GM23338 (cell line): Measurements from ENCODE around the gene C1QTNF8. TPM values are rescaled to one million over a fixed set of nuclear protein-coding genes. Genes with fewer than 3 reads are reported as not detected.

Experiments
- ATAC-seq: fragments of 200-7000 bp; cut with Tn5 transposase; 3 replicates; pipeline ENCODE4 v1.9.1; 2020
- DNase-seq: peaks from one replicate; pipeline ENCODE4 v3.0.0-alpha.2; 2015; ENCODE audit warnings: low spot score
- H2AFZ ChIP-seq: fragments of 200-600 bp; sonication (generic); 2 replicates; pipeline ENCODE4 v1.8.0; 2016; ENCODE audit warnings: antibody characterized with exemption, mild to moderate bottlenecking, moderate library complexity
- H3F3A ChIP-seq: fragments of 200-600 bp; sonication (generic); replicated peaks from 2 replicates; pipeline ENCODE4 v1.8.0; 2017; ENCODE audit warnings: antibody characterized with exemption, mixed run types, low read depth
- H3K27ac ChIP-seq: fragments of 200-600 bp; sonication (generic); 2 replicates; pipeline ENCODE4 v1.6.1; 2016; ENCODE audit warnings: low read depth
- H3K27me3 ChIP-seq: fragments of 200-600 bp; sonication (generic); 2 replicates; pipeline ENCODE4 v1.8.0; 2016; ENCODE audit warnings: mild to moderate bottlenecking, mixed run types, moderate library complexity; ENCODE audit not compliant: insufficient read depth
- H3K36me3 ChIP-seq: fragments of 200-600 bp; sonication (generic); 2 replicates; pipeline ENCODE4 v1.8.0; 2016; ENCODE audit warnings: mild to moderate bottlenecking; ENCODE audit not compliant: insufficient read depth
- H3K4me1 ChIP-seq: fragments of 200-600 bp; sonication (generic); 2 replicates; pipeline ENCODE4 v1.8.0; 2016; ENCODE audit warnings: mild to moderate bottlenecking, moderate library complexity; ENCODE audit not compliant: insufficient read depth
- H3K4me2 ChIP-seq: fragments of 200-600 bp; sonication (generic); 2 replicates; pipeline ENCODE4 v1.7.1; 2017; ENCODE audit warnings: mixed run types
- H3K4me3 ChIP-seq: fragments of 200-600 bp; sonication (generic); 2 replicates; pipeline ENCODE4 v1.6.1; 2016; ENCODE audit warnings: mixed run types
- H3K79me2 ChIP-seq: fragments of 200-600 bp; sonication (generic); replicated peaks from 2 replicates; pipeline ENCODE4 v1.8.0; 2017; ENCODE audit warnings: mild to moderate bottlenecking; ENCODE audit not compliant: insufficient read depth
- H3K9me2 ChIP-seq: fragments of 200-600 bp; sonication (generic); 2 replicates; pipeline ENCODE4 v1.8.0; 2017; ENCODE audit not compliant: insufficient read depth
- H4K20me1 ChIP-seq: fragments of 200-600 bp; sonication (generic); replicated peaks from 2 replicates; pipeline ENCODE4 v1.8.0; 2017; ENCODE audit warnings: mild to moderate bottlenecking; ENCODE audit not compliant: insufficient read depth
- H3K27ac Mint-ChIP-seq: 2 replicates; pipeline ENCODE4 v1.8.0; 2020; ENCODE audit warnings: inconsistent platforms, mild to moderate bottlenecking, moderate library complexity, mixed read lengths
- H3K27me3 Mint-ChIP-seq: 3 replicates; pipeline ENCODE4 v1.8.0; 2022; ENCODE audit warnings: low read depth, mild to moderate bottlenecking, moderate library complexity, mixed read lengths, inconsistent platforms; ENCODE audit not compliant: insufficient read depth, poor library complexity
- H3K36me3 Mint-ChIP-seq: 3 replicates; pipeline ENCODE4 v1.8.0; 2021; ENCODE audit warnings: low read depth, mild to moderate bottlenecking, inconsistent platforms, moderate library complexity, mixed read lengths
- H3K4me1 Mint-ChIP-seq: 3 replicates; pipeline ENCODE4 v1.8.0; 2020; ENCODE audit warnings: mild to moderate bottlenecking, inconsistent platforms, mixed read lengths
- H3K4me3 Mint-ChIP-seq: 3 replicates; pipeline ENCODE4 v1.8.0; 2021; ENCODE audit warnings: moderate library complexity, mild to moderate bottlenecking, inconsistent platforms, mixed read lengths
- H3K9me3 Mint-ChIP-seq: 3 replicates; pipeline ENCODE4 v1.8.0; 2020; ENCODE audit warnings: moderate library complexity, mild to moderate bottlenecking, inconsistent platforms, mixed read lengths
- CREB1 ChIP-seq: fragments of 250-450 bp; sonication (Bioruptor Pico); IDR thresholded peaks from 2 replicates; pipeline ENCODE4 v1.5.0; 2020; ENCODE audit warnings: low read depth, mild to moderate bottlenecking, moderate library complexity
- EZH2 ChIP-seq: fragments of 200-600 bp; sonication (generic); IDR thresholded peaks from one replicate; pipeline ENCODE4 v1.8.0; 2017; ENCODE audit warnings: antibody characterized with exemption, mild to moderate bottlenecking, low read depth; ENCODE audit not compliant: unreplicated experiment
- EZH2phosphoT487 ChIP-seq: fragments of 200-600 bp; sonication (generic); IDR thresholded peaks from one replicate; pipeline ENCODE4 v1.8.1; 2018; ENCODE audit warnings: antibody characterized with exemption; ENCODE audit not compliant: unreplicated experiment
- JUNB ChIP-seq: IDR thresholded peaks from one replicate; pipeline ENCODE4 v1.6.1; 2016; ENCODE audit warnings: antibody characterized with exemption; ENCODE audit not compliant: unreplicated experiment
- NANOG ChIP-seq: IDR thresholded peaks from 2 replicates; pipeline ENCODE4 v1.6.1; 2016; ENCODE audit warnings: antibody characterized with exemption, borderline replicate concordance
- POLR2AphosphoS5 ChIP-seq: IDR thresholded peaks from 2 replicates; pipeline ENCODE4 v1.6.1; 2016; ENCODE audit warnings: antibody characterized with exemption, low read depth
- STAT1 ChIP-seq: IDR thresholded peaks from one replicate; pipeline ENCODE4 v1.6.1; 2016; ENCODE audit warnings: antibody characterized with exemption; ENCODE audit not compliant: unreplicated experiment
- ZNF114 ChIP-seq: fragments of 250-450 bp; sonication (Bioruptor Pico); IDR thresholded peaks from 2 replicates; pipeline ENCODE4 v1.5.0; 2020; ENCODE audit warnings: mild to moderate bottlenecking, moderate library complexity
- ZNF331 ChIP-seq: fragments of 250-450 bp; sonication (Bioruptor Pico); IDR thresholded peaks from 2 replicates; pipeline ENCODE4 v1.5.0; 2020; ENCODE audit warnings: low read depth, mild to moderate bottlenecking, moderate library complexity
- polyA plus RNA-seq: library from polyadenylated mRNA; unstranded; fragments of >200 nt; fragmentation: Nextera tagmentation; extraction: Ambion mirVana; gene quantifications from 2 replicates; pipeline ENCODE4 v1.2.1, GENCODE V29; 2016
- total RNA-seq: library from RNA; depleted of rRNA; stranded (reverse); fragments of >200 nt; shearing (Covaris generic); gene quantifications from 2 replicates; pipeline ENCODE4 v1.2.3, GENCODE V29; 2014
- TF ChIP-seq, protein P1 (sequence below), 2 experiments: fragments of 200-600 bp in 1 of 2; sonication (generic) in 1 of 2; conservative IDR thresholded peaks; 2 replicates each; pipeline versions ENCODE4 v1.5.1 to v1.6.1; 2016 to 2017; ENCODE audit warnings: antibody characterized with exemption in 2 of 2, low read depth in 2 of 2, mild to moderate bottlenecking in 2 of 2, moderate library complexity in 1 of 2
- TF ChIP-seq, protein P2 (sequence below): IDR thresholded peaks from 2 replicates; pipeline ENCODE4 v1.6.1; 2016; ENCODE audit warnings: antibody characterized with exemption
- TF ChIP-seq, protein P3 (sequence below): IDR thresholded peaks from one replicate; pipeline ENCODE4 v1.6.1; 2018; ENCODE audit warnings: antibody characterized with exemption; ENCODE audit not compliant: unreplicated experiment
- TF ChIP-seq, protein P4 (sequence below): fragments of 250-450 bp; sonication (Bioruptor Pico); IDR thresholded peaks from 2 replicates; pipeline ENCODE4 v1.5.0; 2020; ENCODE audit warnings: mild to moderate bottlenecking, moderate library complexity

The C1QTNF8 gene
- total and polyA plus RNA-seq, 2 experiments from 2014 or later: not detected

DNA sequence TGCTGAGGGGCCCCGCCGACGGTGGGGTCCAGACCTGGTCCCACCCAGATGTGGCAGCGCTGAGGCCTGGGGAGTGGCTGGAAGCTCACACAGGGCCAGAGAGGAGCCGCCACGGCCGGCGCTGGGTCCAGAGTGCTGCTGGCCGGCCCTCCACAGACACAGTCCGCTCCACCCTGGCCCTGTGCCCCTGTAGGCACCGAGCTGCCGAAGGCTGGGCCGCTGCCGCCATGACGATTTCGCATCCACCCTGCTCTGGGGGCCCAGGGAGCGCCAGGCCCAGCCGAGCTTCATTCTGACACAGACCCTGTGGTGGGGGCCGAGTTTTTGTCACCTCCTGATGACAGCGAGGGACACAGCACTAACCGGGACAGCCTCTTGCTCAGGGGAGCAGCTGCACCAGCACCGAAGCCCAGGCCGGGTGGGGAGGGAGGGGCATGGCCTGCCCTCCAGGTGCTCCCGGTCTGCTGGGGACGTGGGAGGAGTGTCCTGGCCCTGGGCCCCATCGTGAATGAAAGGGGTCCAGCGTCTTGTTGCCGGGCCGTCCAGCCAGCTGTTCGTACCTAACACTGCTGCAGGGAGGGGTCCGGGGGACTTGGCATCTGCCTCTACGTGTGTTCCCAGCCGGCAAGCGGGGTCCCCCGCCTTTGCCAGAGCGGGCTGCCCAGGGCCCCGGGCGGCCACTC lies 50.6 kb downstream of the C1QTNF8 start:
- H4K20me1 ChIP-seq: no peaks in the 10 kb centered on the region
- TF ChIP-seq EZH2 (no peak), CREB1 (CRISPR knock-in tag) (no peak), ZNF331 (CRISPR knock-in tag) (no peak), ZNF114 (no peak), NANOG (no peak), POLR2AphosphoS5 (no peak), JUNB (no peak), STAT1 (no peak), EZH2phosphoT487 (no peak)
- TF ChIP-seq, protein P1, sequence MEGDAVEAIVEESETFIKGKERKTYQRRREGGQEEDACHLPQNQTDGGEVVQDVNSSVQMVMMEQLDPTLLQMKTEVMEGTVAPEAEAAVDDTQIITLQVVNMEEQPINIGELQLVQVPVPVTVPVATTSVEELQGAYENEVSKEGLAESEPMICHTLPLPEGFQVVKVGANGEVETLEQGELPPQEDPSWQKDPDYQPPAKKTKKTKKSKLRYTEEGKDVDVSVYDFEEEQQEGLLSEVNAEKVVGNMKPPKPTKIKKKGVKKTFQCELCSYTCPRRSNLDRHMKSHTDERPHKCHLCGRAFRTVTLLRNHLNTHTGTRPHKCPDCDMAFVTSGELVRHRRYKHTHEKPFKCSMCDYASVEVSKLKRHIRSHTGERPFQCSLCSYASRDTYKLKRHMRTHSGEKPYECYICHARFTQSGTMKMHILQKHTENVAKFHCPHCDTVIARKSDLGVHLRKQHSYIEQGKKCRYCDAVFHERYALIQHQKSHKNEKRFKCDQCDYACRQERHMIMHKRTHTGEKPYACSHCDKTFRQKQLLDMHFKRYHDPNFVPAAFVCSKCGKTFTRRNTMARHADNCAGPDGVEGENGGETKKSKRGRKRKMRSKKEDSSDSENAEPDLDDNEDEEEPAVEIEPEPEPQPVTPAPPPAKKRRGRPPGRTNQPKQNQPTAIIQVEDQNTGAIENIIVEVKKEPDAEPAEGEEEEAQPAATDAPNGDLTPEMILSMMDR (conservative IDR thresholded peaks at IDR 0.05; ENCODE audit: low read depth in 2 of 2): no peak
- TF ChIP-seq, protein P2, sequence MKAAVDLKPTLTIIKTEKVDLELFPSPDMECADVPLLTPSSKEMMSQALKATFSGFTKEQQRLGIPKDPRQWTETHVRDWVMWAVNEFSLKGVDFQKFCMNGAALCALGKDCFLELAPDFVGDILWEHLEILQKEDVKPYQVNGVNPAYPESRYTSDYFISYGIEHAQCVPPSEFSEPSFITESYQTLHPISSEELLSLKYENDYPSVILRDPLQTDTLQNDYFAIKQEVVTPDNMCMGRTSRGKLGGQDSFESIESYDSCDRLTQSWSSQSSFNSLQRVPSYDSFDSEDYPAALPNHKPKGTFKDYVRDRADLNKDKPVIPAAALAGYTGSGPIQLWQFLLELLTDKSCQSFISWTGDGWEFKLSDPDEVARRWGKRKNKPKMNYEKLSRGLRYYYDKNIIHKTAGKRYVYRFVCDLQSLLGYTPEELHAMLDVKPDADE: no peak
- TF ChIP-seq, protein P3, sequence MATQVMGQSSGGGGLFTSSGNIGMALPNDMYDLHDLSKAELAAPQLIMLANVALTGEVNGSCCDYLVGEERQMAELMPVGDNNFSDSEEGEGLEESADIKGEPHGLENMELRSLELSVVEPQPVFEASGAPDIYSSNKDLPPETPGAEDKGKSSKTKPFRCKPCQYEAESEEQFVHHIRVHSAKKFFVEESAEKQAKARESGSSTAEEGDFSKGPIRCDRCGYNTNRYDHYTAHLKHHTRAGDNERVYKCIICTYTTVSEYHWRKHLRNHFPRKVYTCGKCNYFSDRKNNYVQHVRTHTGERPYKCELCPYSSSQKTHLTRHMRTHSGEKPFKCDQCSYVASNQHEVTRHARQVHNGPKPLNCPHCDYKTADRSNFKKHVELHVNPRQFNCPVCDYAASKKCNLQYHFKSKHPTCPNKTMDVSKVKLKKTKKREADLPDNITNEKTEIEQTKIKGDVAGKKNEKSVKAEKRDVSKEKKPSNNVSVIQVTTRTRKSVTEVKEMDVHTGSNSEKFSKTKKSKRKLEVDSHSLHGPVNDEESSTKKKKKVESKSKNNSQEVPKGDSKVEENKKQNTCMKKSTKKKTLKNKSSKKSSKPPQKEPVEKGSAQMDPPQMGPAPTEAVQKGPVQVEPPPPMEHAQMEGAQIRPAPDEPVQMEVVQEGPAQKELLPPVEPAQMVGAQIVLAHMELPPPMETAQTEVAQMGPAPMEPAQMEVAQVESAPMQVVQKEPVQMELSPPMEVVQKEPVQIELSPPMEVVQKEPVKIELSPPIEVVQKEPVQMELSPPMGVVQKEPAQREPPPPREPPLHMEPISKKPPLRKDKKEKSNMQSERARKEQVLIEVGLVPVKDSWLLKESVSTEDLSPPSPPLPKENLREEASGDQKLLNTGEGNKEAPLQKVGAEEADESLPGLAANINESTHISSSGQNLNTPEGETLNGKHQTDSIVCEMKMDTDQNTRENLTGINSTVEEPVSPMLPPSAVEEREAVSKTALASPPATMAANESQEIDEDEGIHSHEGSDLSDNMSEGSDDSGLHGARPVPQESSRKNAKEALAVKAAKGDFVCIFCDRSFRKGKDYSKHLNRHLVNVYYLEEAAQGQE: no peak
- TF ChIP-seq, protein P4, sequence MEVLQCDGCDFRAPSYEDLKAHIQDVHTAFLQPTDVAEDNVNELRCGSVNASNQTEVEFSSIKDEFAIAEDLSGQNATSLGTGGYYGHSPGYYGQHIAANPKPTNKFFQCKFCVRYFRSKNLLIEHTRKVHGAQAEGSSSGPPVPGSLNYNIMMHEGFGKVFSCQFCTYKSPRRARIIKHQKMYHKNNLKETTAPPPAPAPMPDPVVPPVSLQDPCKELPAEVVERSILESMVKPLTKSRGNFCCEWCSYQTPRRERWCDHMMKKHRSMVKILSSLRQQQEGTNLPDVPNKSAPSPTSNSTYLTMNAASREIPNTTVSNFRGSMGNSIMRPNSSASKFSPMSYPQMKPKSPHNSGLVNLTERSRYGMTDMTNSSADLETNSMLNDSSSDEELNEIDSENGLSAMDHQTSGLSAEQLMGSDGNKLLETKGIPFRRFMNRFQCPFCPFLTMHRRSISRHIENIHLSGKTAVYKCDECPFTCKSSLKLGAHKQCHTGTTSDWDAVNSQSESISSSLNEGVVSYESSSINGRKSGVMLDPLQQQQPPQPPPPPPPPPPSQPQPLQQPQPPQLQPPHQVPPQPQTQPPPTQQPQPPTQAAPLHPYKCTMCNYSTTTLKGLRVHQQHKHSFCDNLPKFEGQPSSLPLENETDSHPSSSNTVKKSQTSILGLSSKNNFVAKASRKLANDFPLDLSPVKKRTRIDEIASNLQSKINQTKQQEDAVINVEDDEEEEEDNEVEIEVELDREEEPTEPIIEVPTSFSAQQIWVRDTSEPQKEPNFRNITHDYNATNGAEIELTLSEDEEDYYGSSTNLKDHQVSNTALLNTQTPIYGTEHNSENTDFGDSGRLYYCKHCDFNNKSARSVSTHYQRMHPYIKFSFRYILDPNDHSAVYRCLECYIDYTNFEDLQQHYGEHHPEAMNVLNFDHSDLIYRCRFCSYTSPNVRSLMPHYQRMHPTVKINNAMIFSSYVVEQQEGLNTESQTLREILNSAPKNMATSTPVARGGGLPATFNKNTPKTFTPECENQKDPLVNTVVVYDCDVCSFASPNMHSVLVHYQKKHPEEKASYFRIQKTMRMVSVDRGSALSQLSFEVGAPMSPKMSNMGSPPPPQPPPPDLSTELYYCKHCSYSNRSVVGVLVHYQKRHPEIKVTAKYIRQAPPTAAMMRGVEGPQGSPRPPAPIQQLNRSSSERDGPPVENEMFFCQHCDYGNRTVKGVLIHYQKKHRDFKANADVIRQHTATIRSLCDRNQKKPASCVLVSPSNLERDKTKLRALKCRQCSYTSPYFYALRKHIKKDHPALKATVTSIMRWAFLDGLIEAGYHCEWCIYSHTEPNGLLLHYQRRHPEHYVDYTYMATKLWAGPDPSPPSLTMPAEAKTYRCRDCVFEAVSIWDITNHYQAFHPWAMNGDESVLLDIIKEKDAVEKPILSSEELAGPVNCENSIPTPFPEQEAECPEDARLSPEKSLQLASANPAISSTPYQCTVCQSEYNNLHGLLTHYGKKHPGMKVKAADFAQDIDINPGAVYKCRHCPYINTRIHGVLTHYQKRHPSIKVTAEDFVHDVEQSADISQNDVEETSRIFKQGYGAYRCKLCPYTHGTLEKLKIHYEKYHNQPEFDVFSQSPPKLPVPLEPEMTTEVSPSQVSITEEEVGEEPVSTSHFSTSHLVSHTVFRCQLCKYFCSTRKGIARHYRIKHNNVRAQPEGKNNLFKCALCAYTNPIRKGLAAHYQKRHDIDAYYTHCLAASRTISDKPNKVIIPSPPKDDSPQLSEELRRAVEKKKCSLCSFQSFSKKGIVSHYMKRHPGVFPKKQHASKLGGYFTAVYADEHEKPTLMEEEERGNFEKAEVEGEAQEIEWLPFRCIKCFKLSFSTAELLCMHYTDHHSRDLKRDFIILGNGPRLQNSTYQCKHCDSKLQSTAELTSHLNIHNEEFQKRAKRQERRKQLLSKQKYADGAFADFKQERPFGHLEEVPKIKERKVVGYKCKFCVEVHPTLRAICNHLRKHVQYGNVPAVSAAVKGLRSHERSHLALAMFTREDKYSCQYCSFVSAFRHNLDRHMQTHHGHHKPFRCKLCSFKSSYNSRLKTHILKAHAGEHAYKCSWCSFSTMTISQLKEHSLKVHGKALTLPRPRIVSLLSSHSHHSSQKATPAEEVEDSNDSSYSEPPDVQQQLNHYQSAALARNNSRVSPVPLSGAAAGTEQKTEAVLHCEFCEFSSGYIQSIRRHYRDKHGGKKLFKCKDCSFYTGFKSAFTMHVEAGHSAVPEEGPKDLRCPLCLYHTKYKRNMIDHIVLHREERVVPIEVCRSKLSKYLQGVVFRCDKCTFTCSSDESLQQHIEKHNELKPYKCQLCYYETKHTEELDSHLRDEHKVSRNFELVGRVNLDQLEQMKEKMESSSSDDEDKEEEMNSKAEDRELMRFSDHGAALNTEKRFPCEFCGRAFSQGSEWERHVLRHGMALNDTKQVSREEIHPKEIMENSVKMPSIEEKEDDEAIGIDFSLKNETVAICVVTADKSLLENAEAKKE (CRISPR knock-in tag): no peak
- H3K36me3 ChIP-seq: no peaks in the 10 kb centered on the region
- no peak overlapping the region for H3K27ac Mint-ChIP-seq
- no peaks in the 10 kb centered on the region for H3K9me2 ChIP-seq
- no peaks in the 10 kb centered on the region; the same call in 2 of the 3 replicates for H3K4me1 Mint-ChIP-seq
- peaks cover 3% of the 10 kb centered on the region for H3K9me3 Mint-ChIP-seq
- no peaks in the 10 kb centered on the region for H3K79me2 ChIP-seq
- H3F3A ChIP-seq: no peaks in the 10 kb centered on the region
- ATAC-seq: no peak
- no peak for DNase-seq
- H3K4me3 Mint-ChIP-seq: no peak overlapping the region
- H2AFZ ChIP-seq: 0 out of 2 replicates have a peak overlapping the region, but pooled peaks have one; percentile 23
- H3K4me3 ChIP-seq: no peak overlapping the region
- H3K4me2 ChIP-seq: no peak overlapping the region
- no peak overlapping the region for H3K27ac ChIP-seq
- H3K27me3 ChIP-seq: no peaks in the 10 kb centered on the region
- H3K4me1 ChIP-seq: no peaks in the 10 kb centered on the region; the same call in 1 of the 2 replicates
- H3K36me3 Mint-ChIP-seq: peaks cover 3% of the 10 kb centered on the region; the same call in 1 of the 3 replicates
- H3K27me3 Mint-ChIP-seq: peaks cover 7% of the 10 kb centered on the region
